HG02884 (cell line): ENCODE measurements around the gene TTC13.

Experiments used
- ATAC-seq: cut with Tn5 transposase; IDR thresholded peaks from one replicate; pipeline ENCODE4 v1.9.1; 2021; ENCODE audit warnings: mild to moderate bottlenecking, moderate library complexity; ENCODE audit not compliant: unreplicated experiment

The TTC13 gene

DNA sequence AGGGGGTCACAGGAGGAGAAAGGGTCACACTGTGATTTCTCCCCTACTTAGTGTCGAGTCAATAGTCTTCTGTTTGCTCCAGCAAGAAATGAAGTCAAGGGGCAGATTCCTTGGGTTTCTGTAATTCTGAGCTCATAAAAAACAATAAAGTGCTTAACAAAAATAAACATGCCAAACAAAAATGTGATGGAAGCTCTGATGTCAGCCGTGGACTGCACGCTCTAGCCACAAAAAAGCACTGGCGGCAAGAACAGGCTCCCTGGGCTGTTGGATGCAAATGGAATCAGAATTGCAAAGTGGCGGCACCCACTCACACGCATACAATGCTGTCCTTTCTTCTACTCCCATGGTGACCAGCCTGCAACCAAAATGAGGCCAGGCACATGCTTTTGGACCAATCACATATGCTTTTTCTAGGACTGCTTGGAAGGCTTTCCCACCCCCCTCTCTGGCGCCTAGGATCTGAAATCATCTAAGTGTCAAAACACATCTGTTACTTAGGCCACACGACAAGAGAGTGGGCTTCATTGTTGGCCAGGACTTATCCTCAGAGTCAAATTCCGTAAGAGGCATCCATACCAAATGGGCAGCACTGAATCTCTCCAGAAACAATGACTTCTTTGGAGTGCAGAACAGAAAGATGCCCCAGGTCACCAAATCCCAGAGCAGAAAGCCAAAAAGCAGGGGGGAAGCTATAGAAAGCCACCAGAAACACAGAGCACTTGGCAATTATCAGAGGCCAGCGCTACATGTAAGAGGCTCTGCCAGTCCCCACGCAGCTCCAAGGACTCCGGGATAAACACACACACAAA is 119.5 kb downstream of the TTC13 start:
- ATAC-seq, result no peak

- ATAC-seq, result no peak
These were observed 120.3 kb downstream of the TTC13 start for GRCh38 chr1:230858236-230858820.

GRCh38 chr1:230857822-230858221 is 120.8 kb downstream of the TTC13 start:
- ATAC-seq, result no peak

GRCh38 chr1:230857077-230857476 is 121.6 kb downstream of the TTC13 start:
- no peak for ATAC-seq
